Right lobe of liver (tissue), 6 donors: Measurements from ENCODE around the gene SBK2. TPM values are rescaled to one million over a fixed set of nuclear protein-coding genes. Genes with fewer than 3 reads are reported as not detected.
"Not testable (repeated sequence)": the region's sequence is repeated elsewhere in the genome, so short reads cannot be mapped to it uniquely, and the experiment has no call there.

Experiments
- ATAC-seq, 4 donors: fragments of 200-7000 bp; cut with Tn5 transposase; one replicate each; pipeline ENCODE4 v1.9.1; 2020; ENCODE audit warnings: mild to moderate bottlenecking in 4 of 4, moderate library complexity in 4 of 4
- DNase-seq, 3 donors: peaks; one replicate each; pipeline ENCODE4 v3.0.0-alpha.2; 2020
- H3K27ac ChIP-seq, 3 donors: fragments of 200-600 bp; one replicate each; pipeline ENCODE4 v1.8.0; 2022
- H3K27me3 ChIP-seq, 2 donors: fragments of 200-600 bp; one replicate each; pipeline ENCODE4 v1.8.0; 2022
- H3K36me3 ChIP-seq, 4 donors: fragments of 200-600 bp; sonication (generic) in 1 of 4; one replicate each; pipeline versions ENCODE4 v1.5.1 to v1.8.0; 2017 to 2022; ENCODE audit warnings: control low read depth in 1 of 4
- H3K4me1 ChIP-seq, 4 donors: fragments of 200-600 bp; sonication (generic) in 1 of 4; one replicate each; pipeline versions ENCODE4 v1.5.1 to v1.8.0; 2017 to 2022; ENCODE audit warnings: control low read depth in 1 of 4
- H3K4me3 ChIP-seq, 3 donors: fragments of 200-600 bp; one replicate each; pipeline ENCODE4 v1.8.0; 2022
- H3K9me3 ChIP-seq, 4 donors: fragments of 200-600 bp; sonication (generic) in 1 of 4; one replicate each; pipeline versions ENCODE4 v1.5.1 to v1.8.0; 2017 to 2022; ENCODE audit warnings: control low read depth in 1 of 4
- POLR2A ChIP-seq: fragments of 450-650 bp; IDR thresholded peaks from one replicate; pipeline ENCODE4 v1.6.1; 2017; ENCODE audit warnings: antibody characterized with exemption, mild to moderate bottlenecking
- WGBS: methylation state at CpG from one replicate; pipeline ENCODE4 v1.1.6; 2018; ENCODE audit warnings: low coverage, low lambda C conversion rate; ENCODE audit not compliant: insufficient coverage; ENCODE audit errors: missing lambda C conversion rate; 5-methylcytosine and 5-hydroxymethylcytosine counted together
- intact Hi-C, 2 donors: fragments of 100-400 bp; cut with DNase I; formaldehyde crosslinking; loops; one replicate each; pipeline versions ENCODE4 v1.11.2 to v1.14.1; 2022
- total RNA-seq, 6 experiments: library from RNA; depleted of rRNA in 2 of 6; stranded (reverse); fragments of >200 nt in 2 of 6; fragmentation: NEBNext Ultra II Directional in 3 of 6; extraction: Animal tissue kit (Norgen Biotek cat#: 25700) in 3 of 6; gene quantifications; one replicate each; pipeline versions ENCODE4 v1.1.0 to v1.2.4, GENCODE V29; 2016 to 2023
- TF ChIP-seq, protein P1 (sequence below), 4 donors: fragments of 200-600 bp in 3 of 4; fragments of 450-650 bp in 1 of 4; IDR thresholded peaks; one replicate each; pipeline versions ENCODE4 v1.5.1 to v1.8.0; 2016 to 2022; ENCODE audit warnings: antibody characterized with exemption in 4 of 4, mild to moderate bottlenecking in 2 of 4
- donor health status: DM: no; HTN: yes; CAD: no.
- donor health status: DM: no; HTN: no; CAD: no.
- donor health status: DM: no; HTN: no; CAD: no.
- donor health status: DM: no; HTN: yes; CAD: no.
- donor health status: DM: no; HTN: yes; CAD: no.

Gene SBK2
- total RNA-seq, 6 experiments from 2014 or later = not detected

DNA sequence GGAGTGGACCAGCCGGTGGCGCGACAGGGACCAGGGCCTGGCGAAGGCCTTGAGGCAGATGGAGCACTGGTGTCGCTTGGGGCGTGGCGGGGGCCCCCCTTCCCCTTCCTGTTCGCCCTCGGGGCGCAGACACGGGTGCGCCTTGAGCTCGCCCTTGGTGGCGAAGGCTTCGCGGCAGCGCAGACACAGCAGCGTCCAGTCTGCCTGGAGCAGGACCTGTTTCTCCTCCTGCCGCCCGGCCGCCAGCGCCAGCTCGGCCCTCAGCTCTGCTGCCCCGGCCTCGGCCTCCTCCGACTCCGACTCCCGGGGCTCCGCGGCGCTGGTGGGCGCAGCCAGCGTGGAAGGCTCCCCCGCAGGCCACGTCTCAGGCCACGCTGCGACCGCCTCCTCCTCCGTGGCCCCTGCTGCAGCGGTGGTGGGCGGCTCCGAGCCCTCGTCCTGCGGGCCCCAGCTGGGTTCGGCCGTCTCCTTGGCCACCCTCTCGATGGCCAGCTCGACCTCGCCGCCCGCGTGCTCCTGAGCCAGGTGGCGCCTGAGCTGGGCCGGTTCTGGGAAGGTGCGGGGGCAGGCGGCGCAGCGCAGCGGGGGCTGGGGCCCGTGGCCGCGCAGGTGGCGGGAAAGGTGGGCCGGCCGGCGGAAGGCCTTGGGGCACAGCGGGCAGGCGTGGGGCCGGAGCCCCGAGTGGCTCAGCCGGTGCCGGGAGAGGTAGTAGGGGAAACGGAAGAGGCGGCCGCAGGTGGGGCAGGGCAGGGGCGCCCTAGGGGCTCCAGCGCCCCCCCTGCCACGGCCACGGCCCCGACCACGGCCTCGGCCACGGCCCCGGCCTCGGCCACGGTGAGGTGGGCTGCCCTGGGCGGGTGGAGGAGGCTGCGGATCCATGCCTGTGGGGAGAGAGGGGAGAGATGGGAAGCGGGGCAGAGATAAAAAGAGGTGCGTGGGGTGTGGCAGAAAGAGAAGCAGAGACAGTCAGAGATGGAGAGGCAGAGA lies 42.1 kb upstream of the SBK2 start:
- no peak for TF ChIP-seq POLR2A
- TF ChIP-seq, protein P1, sequence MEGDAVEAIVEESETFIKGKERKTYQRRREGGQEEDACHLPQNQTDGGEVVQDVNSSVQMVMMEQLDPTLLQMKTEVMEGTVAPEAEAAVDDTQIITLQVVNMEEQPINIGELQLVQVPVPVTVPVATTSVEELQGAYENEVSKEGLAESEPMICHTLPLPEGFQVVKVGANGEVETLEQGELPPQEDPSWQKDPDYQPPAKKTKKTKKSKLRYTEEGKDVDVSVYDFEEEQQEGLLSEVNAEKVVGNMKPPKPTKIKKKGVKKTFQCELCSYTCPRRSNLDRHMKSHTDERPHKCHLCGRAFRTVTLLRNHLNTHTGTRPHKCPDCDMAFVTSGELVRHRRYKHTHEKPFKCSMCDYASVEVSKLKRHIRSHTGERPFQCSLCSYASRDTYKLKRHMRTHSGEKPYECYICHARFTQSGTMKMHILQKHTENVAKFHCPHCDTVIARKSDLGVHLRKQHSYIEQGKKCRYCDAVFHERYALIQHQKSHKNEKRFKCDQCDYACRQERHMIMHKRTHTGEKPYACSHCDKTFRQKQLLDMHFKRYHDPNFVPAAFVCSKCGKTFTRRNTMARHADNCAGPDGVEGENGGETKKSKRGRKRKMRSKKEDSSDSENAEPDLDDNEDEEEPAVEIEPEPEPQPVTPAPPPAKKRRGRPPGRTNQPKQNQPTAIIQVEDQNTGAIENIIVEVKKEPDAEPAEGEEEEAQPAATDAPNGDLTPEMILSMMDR (IDR thresholded peaks at IDR 0.05) = no peak
- intact Hi-C loops = no loop called here
- 85% methylated on average over 2 of the region's 90 CpGs for WGBS
- H3K36me3 ChIP-seq = no peaks in the 10 kb centered on the region
- no peaks in the 10 kb centered on the region for H3K9me3 ChIP-seq
- peaks cover 0 to 25% (median 4%) of the 10 kb centered on the region in 4 donors for H3K4me1 ChIP-seq
- no peak for DNase-seq
- no peaks in the 10 kb centered on the region for H3K27me3 ChIP-seq
- H3K27ac ChIP-seq = no peak overlapping the region
- ATAC-seq = no peak
- H3K4me3 ChIP-seq = peak overlapping the region in 1 of 3 donors; percentile 74

DNA sequence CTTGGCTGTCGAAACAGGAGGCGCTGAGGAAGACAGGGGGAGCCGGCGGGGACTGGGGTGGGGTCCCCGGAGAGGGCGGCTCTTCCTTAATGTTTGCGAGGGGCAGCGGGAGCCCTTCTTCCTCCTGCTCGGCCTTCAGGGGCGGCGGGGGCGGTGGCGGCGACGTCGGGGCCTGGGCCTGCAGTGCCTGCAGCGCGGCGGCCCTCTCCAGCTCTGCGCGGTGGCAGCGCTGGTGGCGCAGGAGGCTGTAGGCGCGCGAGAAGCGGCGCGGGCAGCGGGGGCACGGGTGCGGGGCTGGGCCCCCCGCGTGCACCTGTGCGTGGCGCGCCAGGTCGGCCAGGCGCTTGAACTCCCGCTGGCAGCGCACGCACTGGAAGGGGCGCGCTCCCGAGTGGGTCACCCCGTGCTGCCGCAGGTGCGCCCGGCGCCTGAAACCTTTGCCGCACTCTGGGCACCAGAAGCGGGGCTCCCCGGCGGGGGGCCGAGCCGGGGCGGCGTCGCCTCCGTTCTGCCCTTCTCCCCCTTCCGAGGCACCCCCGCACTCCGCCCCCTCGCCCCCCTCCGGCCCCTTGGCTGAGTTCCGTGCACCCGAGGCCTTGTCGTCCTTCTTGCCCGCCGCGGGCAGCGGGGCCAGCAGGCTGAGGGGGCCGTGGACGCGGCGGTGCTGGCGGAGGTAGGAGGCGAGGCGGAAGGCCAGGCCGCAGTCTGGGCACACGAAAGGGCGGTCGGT lies 41.3 kb upstream of the SBK2 start:
- Histone ChIP-seq H3K36me3 (no peaks in the 10 kb centered on the region), H3K27ac (no peak overlapping the region), H3K4me1 (peaks cover 0 to 18% (median under 1%) of the 10 kb centered on the region in 4 donors), H3K4me3 (no peak overlapping the region), H3K9me3 (no peaks in the 10 kb centered on the region), H3K27me3 (no peaks in the 10 kb centered on the region)
- TF ChIP-seq, protein P1 (IDR thresholded peaks at IDR 0.05) = no peak
- no peak for TF ChIP-seq POLR2A
- DNase-seq (no peak), ATAC-seq (no peak)
- intact Hi-C loops = no loop called here
- WGBS = 100% methylated on average over 4 of the region's 83 CpGs

DNA sequence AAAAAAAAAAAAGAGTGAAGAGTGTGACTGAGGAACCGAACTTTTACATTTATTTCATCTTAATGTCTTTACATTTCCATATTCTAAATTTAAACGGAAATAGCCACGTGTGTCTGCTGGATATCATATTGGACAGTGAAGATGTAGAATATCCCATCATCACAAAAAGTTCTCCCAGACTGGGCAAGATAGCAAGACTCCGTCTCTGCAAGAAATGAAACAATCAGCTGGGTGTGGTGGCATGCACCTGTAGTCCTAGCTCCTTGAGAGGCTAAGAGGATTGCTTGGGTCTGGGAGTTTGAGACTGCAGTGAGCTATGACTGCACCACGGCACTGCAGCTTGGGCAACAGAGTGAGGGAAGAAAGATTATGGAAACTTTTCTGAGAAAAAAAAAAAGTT lies 39.8 kb upstream of the SBK2 start:
- 83% methylated on average over 5 of the region's 5 CpGs for WGBS
- H3K9me3 ChIP-seq = no peaks in the 10 kb centered on the region
- intact Hi-C loops = no loop called here
- TF ChIP-seq, protein P1 (IDR thresholded peaks at IDR 0.05) = no peak
- TF ChIP-seq POLR2A = no peak
- H3K4me1 ChIP-seq = peaks cover 0 to 9% (median 0%) of the 10 kb centered on the region in 4 donors
- no peak overlapping the region for H3K27ac ChIP-seq
- ATAC-seq (no peak), DNase-seq (no peak)
- H3K4me3 ChIP-seq = no peak overlapping the region
- no peaks in the 10 kb centered on the region for H3K27me3 ChIP-seq
- H3K36me3 ChIP-seq = no peaks in the 10 kb centered on the region

DNA sequence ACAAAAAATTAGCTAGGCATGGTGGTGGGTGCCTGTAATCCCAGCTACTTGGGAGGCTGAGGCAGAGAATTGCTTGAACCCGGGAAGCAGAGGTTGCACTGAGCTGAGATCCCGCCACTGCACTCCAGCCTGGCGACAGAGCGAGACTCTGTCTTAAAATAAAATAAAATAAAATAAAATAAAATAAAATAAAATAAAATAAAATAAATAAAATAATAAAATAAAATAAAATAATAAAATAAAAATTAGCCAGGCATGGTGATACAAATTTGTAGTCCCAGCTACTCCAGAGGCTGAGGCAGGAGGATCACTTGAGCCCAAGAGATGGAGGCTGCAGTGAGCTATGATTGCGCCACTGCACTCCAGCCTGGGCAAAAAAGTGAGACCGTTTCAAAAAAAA lies 37.0 kb upstream of the SBK2 start:
- DNase-seq, H3K36me3 ChIP-seq, intact Hi-C loops, H3K9me3 ChIP-seq, ATAC-seq, H3K27me3 ChIP-seq, H3K4me1 ChIP-seq, H3K4me3 ChIP-seq, H3K27ac ChIP-seq: not testable (repeated sequence)
- 79% methylated on average over 6 of the region's 6 CpGs for WGBS

DNA sequence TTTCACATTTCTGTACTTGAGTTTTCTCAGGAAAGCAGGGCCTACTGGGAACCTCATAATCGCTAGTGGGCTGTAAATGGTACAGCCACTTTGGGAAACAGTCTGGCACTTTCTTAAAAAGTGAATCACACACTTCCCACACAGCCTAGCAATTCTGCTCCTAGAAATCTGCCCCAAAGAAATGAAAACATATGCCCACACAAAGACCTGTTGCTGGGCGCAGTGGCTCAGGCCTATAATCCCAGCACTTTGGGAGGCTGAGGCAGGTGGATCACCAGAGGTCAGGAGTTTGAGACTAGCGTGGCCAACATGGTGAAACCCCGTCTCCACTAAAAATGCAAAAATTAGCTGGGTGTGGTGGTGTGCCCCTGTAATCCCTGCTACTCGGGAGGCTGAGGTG lies 32.5 kb upstream of the SBK2 start:
- 56% methylated on average over 2 of the region's 5 CpGs for WGBS
- ATAC-seq = not testable (repeated sequence)

More for the DNA sequence above, 32.5 kb upstream of the SBK2 start:
- DNase-seq, H3K9me3 ChIP-seq, H3K27ac ChIP-seq, intact Hi-C loops, H3K27me3 ChIP-seq, H3K36me3 ChIP-seq, H3K4me1 ChIP-seq, H3K4me3 ChIP-seq: not testable (repeated sequence)
